ENCODE results near the gene KLF15. TPM values are rescaled to one million over a fixed set of nuclear protein-coding genes. Genes with fewer than 3 reads are reported as not detected.

The KLF15 gene
- total RNA-seq, 1 donor from 2014 or later: 3.3 TPM

GRCh38 chr3:126361211-126361610, 4.0 kb upstream of the KLF15 start:
- Mint-ChIP-seq H3K4me1 (peaks cover 24% of the 10 kb centered on the region), H3K27me3 (ENCODE audit: insufficient read depth, low read depth) (peaks cover 32% of the 10 kb centered on the region), H3K4me3 (peak overlapping the region; percentile 53), H3K27ac (no peak overlapping the region), H3K36me3 (no peaks in the 10 kb centered on the region), H3K9me3 (no peaks in the 10 kb centered on the region)
- Histone ChIP-seq H3K79me2 (ENCODE audit: low read depth) (no peaks in the 10 kb centered on the region), H3K9me3 (ENCODE audit: low read depth) (no peaks in the 10 kb centered on the region), H4K20me1 (ENCODE audit: low read depth) (peaks cover 4% of the 10 kb centered on the region), H3K4me1 (peaks cover 10% of the 10 kb centered on the region), H3K4me2 (no peak overlapping the region), H3K27me3 (peaks cover 22% of the 10 kb centered on the region), H3K36me3 (no peaks in the 10 kb centered on the region), H3F3A (ENCODE audit: low read depth) (peaks cover 21% of the 10 kb centered on the region), H3K4me3 (no peak overlapping the region), H3K27ac (no peak overlapping the region), H2AFZ (replicated peaks) (no peak overlapping the region), H3K9ac (no peak overlapping the region)
- TF ChIP-seq EZH2phosphoT487 (IDR thresholded peaks at IDR 0.05) (no peak), CTCF (IDR thresholded peaks at IDR 0.05) (no peak), EZH2 (IDR thresholded peaks at IDR 0.05) (no peak)
- no peak for DNase-seq (ENCODE audit: low spot score)

- peaks cover 27% of the 10 kb centered on the region for H3F3A ChIP-seq (ENCODE audit: low read depth)
- no peaks in the 10 kb centered on the region for H3K36me3 ChIP-seq
- H3K36me3 Mint-ChIP-seq: no peaks in the 10 kb centered on the region
- H3K9me3 Mint-ChIP-seq: no peaks in the 10 kb centered on the region
- H3K27me3 ChIP-seq: peaks cover 22% of the 10 kb centered on the region
- H3K27ac Mint-ChIP-seq: no peak overlapping the region
- H3K4me3 Mint-ChIP-seq: no peak overlapping the region
- H3K9ac ChIP-seq: no peak overlapping the region
- H4K20me1 ChIP-seq (ENCODE audit: low read depth): peaks cover 6% of the 10 kb centered on the region
- TF ChIP-seq CTCF (IDR thresholded peaks at IDR 0.05) (no peak), EZH2 (IDR thresholded peaks at IDR 0.05) (no peak), EZH2phosphoT487 (IDR thresholded peaks at IDR 0.05) (no peak)
- no peak overlapping the region for H3K27ac ChIP-seq
- H3K4me1 Mint-ChIP-seq: peaks cover 23% of the 10 kb centered on the region
- peaks cover 33% of the 10 kb centered on the region for H3K27me3 Mint-ChIP-seq (ENCODE audit: insufficient read depth, low read depth)
- H3K4me1 ChIP-seq: peaks cover 14% of the 10 kb centered on the region
- H3K4me3 ChIP-seq: no peak overlapping the region
- H3K79me2 ChIP-seq (ENCODE audit: low read depth): no peaks in the 10 kb centered on the region
- no peak for DNase-seq (ENCODE audit: low spot score)
- no peak overlapping the region for H3K4me2 ChIP-seq
- no peak overlapping the region for H2AFZ ChIP-seq (replicated peaks)
- H3K9me3 ChIP-seq (ENCODE audit: low read depth): no peaks in the 10 kb centered on the region
Observed at GRCh38 chr3:126360714-126361060, 3.5 kb upstream of the KLF15 start.

GRCh38 chr3:126360046-126360713, 3.0 kb upstream of the KLF15 start:
- Histone ChIP-seq H4K20me1 (ENCODE audit: low read depth) (peaks cover 10% of the 10 kb centered on the region), H3K4me3 (no peak overlapping the region), H3K4me2 (no peak overlapping the region), H3K27ac (no peak overlapping the region), H3K36me3 (no peaks in the 10 kb centered on the region), H3K9me3 (ENCODE audit: low read depth) (no peaks in the 10 kb centered on the region), H3K9ac (no peak overlapping the region), H3K79me2 (ENCODE audit: low read depth) (peaks cover 2% of the 10 kb centered on the region), H3K27me3 (peaks cover 22% of the 10 kb centered on the region), H2AFZ (replicated peaks) (no peak overlapping the region), H3K4me1 (peaks cover 19% of the 10 kb centered on the region), H3F3A (ENCODE audit: low read depth) (peaks cover 30% of the 10 kb centered on the region)
- no peak for DNase-seq (ENCODE audit: low spot score)
- TF ChIP-seq CTCF (IDR thresholded peaks at IDR 0.05): no peak
- TF ChIP-seq EZH2 (IDR thresholded peaks at IDR 0.05): no peak
- TF ChIP-seq EZH2phosphoT487 (IDR thresholded peaks at IDR 0.05): no peak
- Mint-ChIP-seq H3K4me3 (no peak overlapping the region), H3K36me3 (no peaks in the 10 kb centered on the region), H3K27me3 (ENCODE audit: insufficient read depth, low read depth) (peaks cover 33% of the 10 kb centered on the region), H3K4me1 (peaks cover 28% of the 10 kb centered on the region), H3K27ac (no peak overlapping the region), H3K9me3 (no peaks in the 10 kb centered on the region)

All from neural progenitor cell (in vitro differentiated cells).